ENCODE data around the gene BRD4. TPM values are rescaled to one million over a fixed set of nuclear protein-coding genes. Genes with fewer than 3 reads are reported as not detected.

BRD4 gene
- total and polyA plus RNA-seq, 10 of the 15 experiments (the other 5 are each of a cell fraction or from before 2014, with no cell fraction given) = 5.3 to 84.4 (median 11.8) TPM

GRCh38 chr19:15286688-15287365, 45.5 kb downstream of the BRD4 start:
- TF ChIP-seq RAD51 (IDR thresholded peaks at IDR 0.05) (peak; percentile 36; the same call in 1 of the 2 replicates), ZNF384 (IDR thresholded peaks at IDR 0.05; ENCODE audit: borderline replicate concordance, low read depth, low read length) (peak; percentile 21; the same call in 1 of the 2 replicates), NR2F1 (conservative IDR thresholded peaks at IDR 0.05) (no peak), ZNF24 (IDR thresholded peaks at IDR 0.05) (no peak), RUNX3 (IDR thresholded peaks at IDR 0.05; ENCODE audit: low read length) (peak; percentile 43), ZBTB40 (IDR thresholded peaks at IDR 0.05; ENCODE audit: borderline replicate concordance) (peak; percentile 74), IKZF2 (IDR thresholded peaks at IDR 0.05) (no peak; a peak in 1 of 4 replicates), CBFB (IDR thresholded peaks at IDR 0.05; ENCODE audit: low read depth) (0 out of 2 replicates have a peak, but pooled peaks have one; percentile 13), NFYB (IDR thresholded peaks at IDR 0.05; ENCODE audit: insufficient read depth, low read depth, low read length) (no peak)
- Histone ChIP-seq H3K4me1 (ENCODE audit: control insufficient read depth, insufficient read depth, low read length) (peaks cover 79% of the 10 kb centered on the region), H2AFZ (ENCODE audit: control insufficient read depth, low read depth, low read length) (no peak overlapping the region), H3K4me2 (ENCODE audit: control insufficient read depth, insufficient read depth) (peak overlapping the region; percentile 77), H3K79me2 (ENCODE audit: control insufficient read depth, insufficient read depth, low read length) (peaks cover 99% of the 10 kb centered on the region), H3K9me3 (replicated peaks; ENCODE audit: control insufficient read depth, insufficient read depth, low read length) (no peaks in the 10 kb centered on the region), H3K36me3 (ENCODE audit: control insufficient read depth in 2 of 2, insufficient read depth in 2 of 2, low read length in 1 of 2) (peaks cover 2 to 8% of the 10 kb centered on the region in 2 experiments; a peak in 2 of 4 replicates), H4K20me1 (ENCODE audit: control insufficient read depth, insufficient read depth) (peaks cover 27% of the 10 kb centered on the region), H3K9ac (ENCODE audit: control insufficient read depth, insufficient read depth, low read length) (peak overlapping the region; percentile 8), H3K27me3 (replicated peaks in 1 of 2; ENCODE audit: control insufficient read depth in 2 of 2, insufficient read depth in 2 of 2, low read length in 1 of 2) (no peaks in the 10 kb centered on the region), H3K4me3 (peak overlapping the region; percentile 8; the same call in 1 of the 2 replicates), H3K27ac (ENCODE audit: control insufficient read depth, insufficient read depth) (peak overlapping the region; percentile 68)
- in situ Hi-C loops (cut with MboI) (no loop called here), intact Hi-C loops (cut with micrococcal nuclease; ENCODE audit: unreplicated experiment) (no loop called here)
- RAD21 ChIA-PET (ENCODE audit: unreplicated experiment) = interaction anchor here (0.7 to 2.0 kb wide), 5 partner anchors 43 to 93 kb away, joined by 3 to 15 read pairs (median 3); partner anchors contain the start of genes AKAP8 and BRD4
- FAIRE-seq = no peak
- BruUV-seq (replicated peaks) = no TSS peak
- SMC1A ChIA-PET (ENCODE audit: uncharacterized antibody, unreplicated experiment) = interaction anchor here (1.3 to 3.0 kb wide), 3 partner anchors 31 to 130 kb away, joined by 3 to 11 read pairs (median 10); partner anchors contain the start of gene AKAP8
- POLR2A ChIA-PET = interaction anchor here (1.0 to 2.5 kb wide), 3 partner anchors 31 to 93 kb away, joined by 4 to 9 read pairs (median 5); partner anchors contain the start of genes AKAP8 and BRD4
- DNase-seq (ENCODE audit: low read depth, low spot score) = no peak
- ATAC-seq = peak; percentile 59
- CTCF ChIA-PET = interaction anchor here (1.7 kb wide), 1 partner anchor 38 kb away, joined by 7 read pairs; no protein-coding TSS in a partner anchor
- WGBS (ENCODE audit: insufficient coverage, insufficient replicate concordance, low lambda C conversion rate, missing lambda C conversion rate) = 0% methylated on average over 4 of the region's 4 CpGs
